HepG2 (cell line): ENCODE data around the gene MFAP4. TPM values are rescaled to one million over a fixed set of nuclear protein-coding genes. Genes with fewer than 3 reads are reported as not detected.

Experiments used
- AGO2 ChIP-seq: fragments of 200-400 bp; formaldehyde crosslinking; optimal IDR thresholded peaks from 2 replicates; pipeline ENCODE3; 2017; ENCODE audit warnings: mild to moderate bottlenecking, low read depth, low read length, moderate library complexity
- ARID4A ChIP-seq: sonication (generic); formaldehyde crosslinking; IDR thresholded peaks from 2 replicates; pipeline ENCODE4 v1.5.0; 2020; ENCODE audit warnings: mild to moderate bottlenecking, missing genetic modification reagents, borderline replicate concordance
- IRF9 ChIP-seq: sonication (generic); formaldehyde crosslinking; IDR thresholded peaks from 2 replicates; pipeline ENCODE4 v1.8.0; 2022; ENCODE audit warnings: missing genetic modification reagents, mild to moderate bottlenecking, borderline replicate concordance
- KLF16 ChIP-seq, 2 experiments: sonication (generic) in 1 of 2; formaldehyde crosslinking in 1 of 2; IDR thresholded peaks; 2 replicates each; pipeline versions ENCODE4 v1.6.1 to v1.8.0; 2016 to 2023; ENCODE audit warnings: missing genetic modification reagents in 2 of 2, missing compliant biosample characterization in 1 of 2
- MAFK ChIP-seq, 2 experiments: IDR thresholded peaks in 1 of 2; conservative IDR thresholded peaks in 1 of 2; 2 replicates each; pipeline ENCODE4 v1.6.1; 2011; ENCODE audit warnings: improper control_type of control experiment in 2 of 2, low read length in 2 of 2
- PHF20 ChIP-seq: sonication (generic); formaldehyde crosslinking; IDR thresholded peaks from 2 replicates; pipeline ENCODE4 v1.5.0; 2020; ENCODE audit warnings: mild to moderate bottlenecking, missing genetic modification reagents
- SSRP1 ChIP-seq: IDR thresholded peaks from 2 replicates; pipeline ENCODE4 v1.6.1; 2016; ENCODE audit warnings: control low read depth
- TARDBP ChIP-seq: sonication (generic); formaldehyde crosslinking; IDR thresholded peaks from 2 replicates; pipeline ENCODE4 v1.8.0; 2022; ENCODE audit warnings: mild to moderate bottlenecking, missing genetic modification reagents
- ZBTB38 ChIP-seq: sonication (generic); formaldehyde crosslinking; IDR thresholded peaks from 2 replicates; pipeline ENCODE4 v1.5.1; 2020; ENCODE audit warnings: mild to moderate bottlenecking, missing genetic modification reagents
- ZNF749 ChIP-seq: sonication (generic); formaldehyde crosslinking; IDR thresholded peaks from 2 replicates; pipeline ENCODE4 v1.8.0; 2022; ENCODE audit warnings: mild to moderate bottlenecking, missing genetic modification reagents, moderate library complexity, borderline replicate concordance
- polyA plus RNA-seq, 8 experiments: library from polyadenylated mRNA; depleted of rRNA in 3 of 8; stranded (reverse) in 7 of 8; unstranded in 1 of 8; fragments of >200 nt; fragmentation: Illumina TruSeq in 4 of 8; extraction: Trizol in 4 of 8; gene quantifications; 2 replicates each; pipeline versions ENCODE4 v1.2.1 to v1.2.3, GENCODE V29; 2011 to 2016; ENCODE audit warnings: low read depth in 4 of 8, missing spikeins in 1 of 8, mixed read lengths in 1 of 8; ENCODE audit not compliant: insufficient read depth in 1 of 8
- total RNA-seq, 5 experiments: library from RNA; depleted of rRNA; stranded (reverse); fragments of >200 nt; fragmentation: Illumina TruSeq; extraction: Trizol; gene quantifications; 2 replicates each; pipeline ENCODE4 v1.2.3, GENCODE V29; 2016; ENCODE audit warnings: low read depth in 1 of 5
- TF ChIP-seq, protein P1 (sequence below): sonication (generic); formaldehyde crosslinking; IDR thresholded peaks from 2 replicates; pipeline ENCODE4 v1.8.1; 2023; ENCODE audit warnings: mild to moderate bottlenecking, missing genetic modification reagents
- TF ChIP-seq, protein P2 (sequence below): sonication (generic); formaldehyde crosslinking; IDR thresholded peaks from 2 replicates; pipeline ENCODE4 v1.5.1; 2020; ENCODE audit warnings: mild to moderate bottlenecking, missing genetic modification reagents
- TF ChIP-seq, protein P3 (sequence below): sonication (generic); formaldehyde crosslinking; IDR thresholded peaks from 2 replicates; pipeline ENCODE4 v1.5.0; 2020; ENCODE audit warnings: mild to moderate bottlenecking, missing genetic modification reagents

MFAP4 gene
- total and polyA plus RNA-seq, 2 of the 13 experiments (the other 11 are each of a cell fraction or from before 2014, with no cell fraction given) = 0.08 TPM; not detected in 1

- TF ChIP-seq ARID4A (no peak), ZNF749 (CRISPR knock-in tag) (no peak), MAFK (conservative IDR thresholded peaks at IDR 0.05 in 1 of 2, IDR thresholded peaks at IDR 0.05 in 1 of 2; ENCODE audit: low read length in 2 of 2) (peak in 1 of 2 experiments; percentile 56; a peak in 1 of 4 replicates), KLF16 (CRISPR knock-in tag; IDR thresholded peaks at IDR 0.05) (0 out of 4 replicates have a peak, but pooled peaks of 1 of the 2 experiments have one; percentile 42), SSRP1 (CRISPR knock-in tag) (no peak), PHF20 (CRISPR knock-in tag) (0 out of 2 replicates have a peak, but pooled peaks have one; percentile 19), AGO2 (peak; percentile 52), TARDBP (CRISPR knock-in tag) (no peak), IRF9 (peak; percentile 40; the same call in 1 of the 2 replicates), ZBTB38 (0 out of 2 replicates have a peak, but pooled peaks have one; percentile 30)
- TF ChIP-seq, protein P1, sequence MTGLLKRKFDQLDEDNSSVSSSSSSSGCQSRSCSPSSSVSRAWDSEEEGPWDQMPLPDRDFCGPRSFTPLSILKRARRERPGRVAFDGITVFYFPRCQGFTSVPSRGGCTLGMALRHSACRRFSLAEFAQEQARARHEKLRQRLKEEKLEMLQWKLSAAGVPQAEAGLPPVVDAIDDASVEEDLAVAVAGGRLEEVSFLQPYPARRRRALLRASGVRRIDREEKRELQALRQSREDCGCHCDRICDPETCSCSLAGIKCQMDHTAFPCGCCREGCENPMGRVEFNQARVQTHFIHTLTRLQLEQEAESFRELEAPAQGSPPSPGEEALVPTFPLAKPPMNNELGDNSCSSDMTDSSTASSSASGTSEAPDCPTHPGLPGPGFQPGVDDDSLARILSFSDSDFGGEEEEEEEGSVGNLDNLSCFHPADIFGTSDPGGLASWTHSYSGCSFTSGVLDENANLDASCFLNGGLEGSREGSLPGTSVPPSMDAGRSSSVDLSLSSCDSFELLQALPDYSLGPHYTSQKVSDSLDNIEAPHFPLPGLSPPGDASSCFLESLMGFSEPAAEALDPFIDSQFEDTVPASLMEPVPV = 0 out of 2 replicates have a peak, but pooled peaks have one; percentile 32
- TF ChIP-seq, protein P2, sequence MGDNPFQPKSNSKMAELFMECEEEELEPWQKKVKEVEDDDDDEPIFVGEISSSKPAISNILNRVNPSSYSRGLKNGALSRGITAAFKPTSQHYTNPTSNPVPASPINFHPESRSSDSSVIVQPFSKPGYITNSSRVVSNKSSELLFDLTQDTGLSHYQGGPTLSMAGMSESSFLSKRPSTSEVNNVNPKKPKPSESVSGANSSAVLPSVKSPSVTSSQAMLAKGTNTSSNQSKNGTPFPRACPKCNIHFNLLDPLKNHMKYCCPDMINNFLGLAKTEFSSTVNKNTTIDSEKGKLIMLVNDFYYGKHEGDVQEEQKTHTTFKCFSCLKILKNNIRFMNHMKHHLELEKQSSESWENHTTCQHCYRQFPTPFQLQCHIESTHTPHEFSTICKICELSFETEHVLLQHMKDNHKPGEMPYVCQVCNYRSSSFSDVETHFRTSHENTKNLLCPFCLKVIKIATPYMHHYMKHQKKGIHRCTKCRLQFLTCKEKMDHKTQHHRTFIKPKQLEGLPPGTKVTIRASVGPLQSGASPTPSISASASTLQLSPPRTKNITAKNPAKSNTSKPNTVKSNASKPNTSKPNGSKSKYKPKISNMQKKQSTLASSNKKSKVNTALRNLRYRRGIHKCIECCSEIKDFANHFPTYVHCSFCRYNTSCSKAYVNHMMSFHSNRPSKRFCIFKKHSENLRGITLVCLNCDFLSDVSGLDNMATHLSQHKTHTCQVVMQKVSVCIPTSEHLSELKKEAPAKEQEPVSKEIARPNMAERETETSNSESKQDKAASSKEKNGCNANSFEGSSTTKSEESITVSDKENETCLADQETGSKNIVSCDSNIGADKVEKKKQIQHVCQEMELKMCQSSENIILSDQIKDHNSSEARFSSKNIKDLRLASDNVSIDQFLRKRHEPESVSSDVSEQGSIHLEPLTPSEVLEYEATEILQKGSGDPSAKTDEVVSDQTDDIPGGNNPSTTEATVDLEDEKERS = no peak
- TF ChIP-seq, protein P3, sequence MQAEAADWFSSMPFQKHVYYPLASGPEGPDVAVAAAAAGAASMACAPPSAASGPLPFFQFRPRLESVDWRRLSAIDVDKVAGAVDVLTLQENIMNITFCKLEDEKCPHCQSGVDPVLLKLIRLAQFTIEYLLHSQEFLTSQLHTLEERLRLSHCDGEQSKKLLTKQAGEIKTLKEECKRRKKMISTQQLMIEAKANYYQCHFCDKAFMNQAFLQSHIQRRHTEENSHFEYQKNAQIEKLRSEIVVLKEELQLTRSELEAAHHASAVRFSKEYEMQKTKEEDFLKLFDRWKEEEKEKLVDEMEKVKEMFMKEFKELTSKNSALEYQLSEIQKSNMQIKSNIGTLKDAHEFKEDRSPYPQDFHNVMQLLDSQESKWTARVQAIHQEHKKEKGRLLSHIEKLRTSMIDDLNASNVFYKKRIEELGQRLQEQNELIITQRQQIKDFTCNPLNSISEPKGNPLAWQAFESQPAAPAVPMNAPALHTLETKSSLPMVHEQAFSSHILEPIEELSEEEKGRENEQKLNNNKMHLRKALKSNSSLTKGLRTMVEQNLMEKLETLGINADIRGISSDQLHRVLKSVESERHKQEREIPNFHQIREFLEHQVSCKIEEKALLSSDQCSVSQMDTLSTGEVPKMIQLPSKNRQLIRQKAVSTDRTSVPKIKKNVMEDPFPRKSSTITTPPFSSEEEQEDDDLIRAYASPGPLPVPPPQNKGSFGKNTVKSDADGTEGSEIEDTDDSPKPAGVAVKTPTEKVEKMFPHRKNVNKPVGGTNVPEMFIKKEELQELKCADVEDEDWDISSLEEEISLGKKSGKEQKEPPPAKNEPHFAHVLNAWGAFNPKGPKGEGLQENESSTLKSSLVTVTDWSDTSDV = peak; percentile 40; the same call in 1 of the 2 replicates
Measured at GRCh38 chr17:19346351-19347255, 40.4 kb downstream of the MFAP4 start (continued).
